Measurements from ENCODE around the gene WASL.

GRCh38 chr7:123647106-123647730, 101.6 kb downstream of the WASL start:
- no peak for TF ChIP-seq EZH2phosphoT487 (IDR thresholded peaks at IDR 0.05; ENCODE audit: borderline replicate concordance, low read depth, low read length)
- no peak for TF ChIP-seq CTCF (conservative IDR thresholded peaks at IDR 0.05; ENCODE audit: low read length)
